Suppressor macrophage (primary cell): ENCODE results near the gene MTF1.
"Not testable (repeated sequence)": the region's sequence is repeated elsewhere in the genome, so short reads cannot be mapped to it uniquely, and the experiment has no call there.

Experiments
- DNase-seq, 4 experiments: peaks; one replicate each; pipeline ENCODE4 v3.0.0-alpha.2; 2020 to 2022

MTF1 gene

GRCh38 chr1:37792943-37793686, 66.3 kb downstream of the MTF1 start:
- no peak for DNase-seq

DNA sequence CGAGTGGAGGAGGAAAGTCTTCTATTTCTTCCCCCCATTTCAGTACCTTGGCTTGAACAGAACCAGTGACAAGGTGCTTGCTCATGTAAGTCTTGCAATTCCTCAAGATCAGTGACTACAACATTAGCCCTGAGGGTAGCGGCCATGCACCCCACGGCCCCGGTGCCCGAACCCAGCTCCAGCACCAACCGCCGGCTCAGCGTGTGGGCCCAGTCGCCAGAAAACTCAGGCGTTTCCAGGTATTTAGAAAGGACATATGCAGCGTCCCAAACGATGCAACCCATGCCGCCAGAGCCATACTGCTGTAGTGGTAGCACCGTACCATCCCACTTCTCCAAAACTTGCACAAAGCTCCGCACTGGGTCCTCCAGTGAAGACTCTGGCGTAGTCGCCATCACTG, 76.9 kb downstream of the MTF1 start:
- no peak for DNase-seq

DNA sequence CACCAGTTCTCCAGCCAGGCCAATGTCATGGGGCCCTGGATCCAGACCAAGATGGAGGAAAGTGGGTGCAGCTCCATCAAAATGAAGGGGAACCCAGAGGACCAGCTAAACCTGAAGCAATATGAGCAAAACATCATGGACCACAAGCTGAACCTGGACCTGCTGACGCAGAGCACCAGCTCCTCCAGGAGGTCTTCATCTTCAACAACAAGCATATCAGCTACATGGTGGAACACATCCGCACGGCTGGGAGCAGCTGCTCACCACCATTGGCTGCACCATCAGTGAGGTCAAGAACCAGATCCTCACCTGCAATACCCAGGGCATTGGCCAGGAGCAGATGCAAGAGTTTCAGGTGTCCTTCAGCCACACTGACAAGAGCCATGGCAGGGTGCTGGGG, 80.7 kb downstream of the MTF1 start:
- DNase-seq = no peak

- DNase-seq = no peak
These were observed 82.4 kb downstream of the MTF1 start for GRCh38 chr1:37776946-37777516.

- DNase-seq = not testable (repeated sequence)
These were observed 88.0 kb downstream of the MTF1 start for GRCh38 chr1:37771440-37771839.

GRCh38 chr1:37767488-37767887, 91.9 kb downstream of the MTF1 start:
- no peak for DNase-seq

GRCh38 chr1:37765916-37766664, 93.3 kb downstream of the MTF1 start:
- no peak for DNase-seq

DNA sequence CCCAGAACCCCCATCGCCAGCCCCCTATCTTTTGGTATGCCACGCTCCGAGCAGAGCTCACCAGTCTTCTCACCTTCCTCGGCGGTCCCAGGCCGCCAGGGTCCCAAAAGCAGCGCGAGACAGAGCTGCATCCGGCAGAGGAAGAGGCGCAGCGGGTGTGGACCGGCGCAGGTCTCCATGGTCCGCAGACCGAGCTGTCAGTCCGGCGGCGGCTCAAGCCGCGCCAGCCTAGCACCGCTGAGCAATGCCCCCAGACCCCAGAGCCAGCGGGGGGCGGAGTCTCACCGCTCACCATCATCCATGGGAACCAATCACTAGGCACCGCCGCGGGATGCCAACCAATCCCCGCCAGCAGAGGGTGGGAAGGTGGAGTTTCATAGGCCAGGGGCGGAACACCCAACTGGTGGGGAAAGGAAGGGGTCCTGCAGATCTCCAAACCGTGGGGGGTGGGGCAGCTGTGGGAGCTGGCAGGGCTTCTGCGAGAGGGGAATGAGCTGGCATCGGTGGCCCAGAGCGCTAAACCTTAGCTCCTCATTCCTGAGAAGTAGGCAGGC, 94.4 kb downstream of the MTF1 start, which contains the start of gene EPHA10:
Gene EPHA10, minus strand, starts transcription at position 233 of the 554 bp plus-strand sequence. Its CDS starts 54 bp downstream, at position 179.
- no peak for DNase-seq

GRCh38 chr1:37764414-37764825, 95.0 kb downstream of the MTF1 start:
- peak; percentile 44 to 66 (median 52) for DNase-seq

DNA sequence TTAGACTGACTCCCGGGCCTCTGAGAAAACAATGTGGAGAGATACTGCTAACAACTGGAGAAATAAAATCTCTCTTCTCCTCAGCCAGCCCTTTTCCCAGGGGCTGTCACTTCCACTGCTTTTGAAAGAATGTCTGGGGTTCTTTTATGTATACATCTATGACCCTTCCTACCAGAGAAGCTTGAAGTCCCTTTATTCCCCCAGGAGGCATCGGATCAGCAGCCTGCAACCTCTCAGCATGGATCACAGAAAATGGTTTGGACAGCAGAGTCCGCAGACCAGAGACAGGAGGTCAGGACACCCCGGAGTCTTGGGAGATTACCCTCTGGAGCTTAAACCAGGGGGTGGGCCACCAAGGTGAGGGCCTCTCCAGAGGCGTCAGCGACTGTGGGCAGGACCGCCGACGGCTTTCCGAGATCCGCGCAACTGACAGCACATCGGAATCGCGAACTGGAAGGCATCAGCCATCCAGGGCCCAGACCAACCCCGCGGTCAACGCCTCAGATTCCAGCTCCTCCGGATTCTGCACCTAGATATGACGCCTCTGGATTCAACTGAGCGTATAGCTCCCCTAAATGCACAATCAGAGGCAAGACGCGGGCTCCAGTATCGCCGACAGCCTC, 95.5 kb downstream of the MTF1 start:
- DNase-seq = no peak

DNA sequence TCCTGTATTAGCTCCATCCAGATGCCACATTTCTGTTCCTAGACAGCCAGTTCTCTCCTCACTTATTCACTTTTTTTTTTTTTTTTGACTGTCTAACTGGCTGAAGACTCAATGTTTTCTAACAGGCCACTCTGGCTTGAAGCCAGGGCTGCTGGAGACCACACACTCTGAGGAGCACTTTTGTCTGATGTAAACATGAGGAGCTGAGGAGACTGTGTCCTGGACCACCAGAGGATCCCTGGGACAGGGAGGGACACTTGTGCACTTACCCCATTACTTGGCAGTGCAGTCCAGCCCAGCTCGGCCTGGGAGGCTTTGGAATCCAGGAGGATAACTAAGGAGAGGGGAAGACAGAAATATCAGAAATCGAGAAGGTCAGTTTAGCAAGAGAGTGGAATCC, 96.9 kb downstream of the MTF1 start:
- DNase-seq = no peak

GRCh38 chr1:37761416-37762095, 97.8 kb downstream of the MTF1 start:
- no peak for DNase-seq
